SK-N-SH (cell line): ENCODE data around the gene FBXL2.

Experiments
- CTCF ChIP-seq: fragments of 200-600 bp; sonication (generic); IDR thresholded peaks from 2 replicates; pipeline ENCODE4 v1.6.1; 2017; ENCODE audit warnings: antibody characterized with exemption, mild to moderate bottlenecking, moderate library complexity
- JUND ChIP-seq: IDR thresholded peaks from 2 replicates; pipeline ENCODE4 v1.4.0; 2012
- POLR2AphosphoS5 ChIP-seq: IDR thresholded peaks from 2 replicates; pipeline ENCODE4 v1.6.1; 2012; ENCODE audit warnings: low read depth, low read length
- TCF12 ChIP-seq: IDR thresholded peaks from 2 replicates; pipeline ENCODE4 v1.4.0; 2012

GRCh38 chr3:33256249-33256648 lies 21.0 kb upstream of the FBXL2 start:
- TF ChIP-seq JUND (no peak), CTCF (no peak), POLR2AphosphoS5 (no peak), TCF12 (no peak)
